Measurements from ENCODE around the gene PRH1.

PRH1 gene

DNA sequence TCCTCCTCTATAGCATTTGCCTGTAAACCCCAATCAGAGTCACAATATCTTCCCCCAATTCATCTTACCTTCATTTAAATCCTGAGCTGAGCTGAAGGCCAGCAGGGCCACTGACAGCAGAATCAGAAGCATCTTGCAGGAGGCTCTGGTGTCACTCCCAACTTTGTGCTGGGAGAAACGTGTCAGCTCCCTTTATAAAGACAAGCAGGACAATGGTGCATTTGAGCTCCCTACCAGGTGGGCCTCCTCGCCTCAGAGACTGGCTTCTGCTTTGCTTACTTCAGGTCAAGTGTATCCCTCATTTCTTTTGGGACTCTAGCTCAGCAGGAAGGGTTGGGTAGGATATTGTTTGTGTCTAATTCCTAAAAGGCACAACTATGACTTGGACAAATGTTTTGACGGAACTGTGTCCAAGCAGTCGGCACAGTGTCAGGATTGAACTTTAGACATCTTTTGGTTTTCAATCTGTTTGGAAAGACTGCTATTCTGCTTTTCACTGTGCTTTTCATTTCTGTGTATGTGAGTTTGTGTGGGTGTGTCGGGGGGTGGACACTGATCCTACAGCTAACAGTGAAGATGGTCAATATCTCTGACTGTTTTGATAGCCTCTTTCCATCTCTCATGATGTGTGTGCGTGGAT lies at the start of gene PRH1:
Gene PRH1, minus strand, starts transcription at position 170 of the 640 bp plus-strand sequence. Its CDS starts 38 bp downstream, at position 132.
- Histone ChIP-seq H3K79me2 (ENCODE audit: insufficient read depth, low read length) (no peaks in the 10 kb centered on the region), H3K4me2 (ENCODE audit: low read length) (no peak within 1 kb of the TSS), H3K9ac (ENCODE audit: low read length) (no peak within 1 kb of the TSS), H2AFZ (ENCODE audit: low read length) (no peak within 1 kb of the TSS), H3K36me3 (ENCODE audit: insufficient read depth, low read length) (no peaks in the 10 kb centered on the region), H3F3A (ENCODE audit: insufficient read depth, low read length) (no peaks in the 10 kb centered on the region), H3K4me3 (ENCODE audit: low read depth, low read length, poor library complexity, severe bottlenecking) (no peak within 1 kb of the TSS), H3K27me3 (ENCODE audit: insufficient read depth, low read length) (no peaks in the 10 kb centered on the region), H3K4me1 (ENCODE audit: insufficient read depth, low read length, severe bottlenecking) (no peaks in the 10 kb centered on the region), H3K9me2 (ENCODE audit: low read depth, low read length) (no peaks in the 10 kb centered on the region), H3K27ac (ENCODE audit: low read depth, low read length, poor library complexity, severe bottlenecking) (no peak within 1 kb of the TSS), H4K20me1 (ENCODE audit: insufficient read depth, low read length) (no peaks in the 10 kb centered on the region), H3K9me3 (ENCODE audit: low read length) (no peaks in the 10 kb centered on the region)
- TF ChIP-seq, protein P1, sequence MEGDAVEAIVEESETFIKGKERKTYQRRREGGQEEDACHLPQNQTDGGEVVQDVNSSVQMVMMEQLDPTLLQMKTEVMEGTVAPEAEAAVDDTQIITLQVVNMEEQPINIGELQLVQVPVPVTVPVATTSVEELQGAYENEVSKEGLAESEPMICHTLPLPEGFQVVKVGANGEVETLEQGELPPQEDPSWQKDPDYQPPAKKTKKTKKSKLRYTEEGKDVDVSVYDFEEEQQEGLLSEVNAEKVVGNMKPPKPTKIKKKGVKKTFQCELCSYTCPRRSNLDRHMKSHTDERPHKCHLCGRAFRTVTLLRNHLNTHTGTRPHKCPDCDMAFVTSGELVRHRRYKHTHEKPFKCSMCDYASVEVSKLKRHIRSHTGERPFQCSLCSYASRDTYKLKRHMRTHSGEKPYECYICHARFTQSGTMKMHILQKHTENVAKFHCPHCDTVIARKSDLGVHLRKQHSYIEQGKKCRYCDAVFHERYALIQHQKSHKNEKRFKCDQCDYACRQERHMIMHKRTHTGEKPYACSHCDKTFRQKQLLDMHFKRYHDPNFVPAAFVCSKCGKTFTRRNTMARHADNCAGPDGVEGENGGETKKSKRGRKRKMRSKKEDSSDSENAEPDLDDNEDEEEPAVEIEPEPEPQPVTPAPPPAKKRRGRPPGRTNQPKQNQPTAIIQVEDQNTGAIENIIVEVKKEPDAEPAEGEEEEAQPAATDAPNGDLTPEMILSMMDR (IDR thresholded peaks at IDR 0.05; ENCODE audit: low read length), result no peak
- no peak for TF ChIP-seq EZH2 (IDR thresholded peaks at IDR 0.05; ENCODE audit: borderline replicate concordance, low read length)

DNA sequence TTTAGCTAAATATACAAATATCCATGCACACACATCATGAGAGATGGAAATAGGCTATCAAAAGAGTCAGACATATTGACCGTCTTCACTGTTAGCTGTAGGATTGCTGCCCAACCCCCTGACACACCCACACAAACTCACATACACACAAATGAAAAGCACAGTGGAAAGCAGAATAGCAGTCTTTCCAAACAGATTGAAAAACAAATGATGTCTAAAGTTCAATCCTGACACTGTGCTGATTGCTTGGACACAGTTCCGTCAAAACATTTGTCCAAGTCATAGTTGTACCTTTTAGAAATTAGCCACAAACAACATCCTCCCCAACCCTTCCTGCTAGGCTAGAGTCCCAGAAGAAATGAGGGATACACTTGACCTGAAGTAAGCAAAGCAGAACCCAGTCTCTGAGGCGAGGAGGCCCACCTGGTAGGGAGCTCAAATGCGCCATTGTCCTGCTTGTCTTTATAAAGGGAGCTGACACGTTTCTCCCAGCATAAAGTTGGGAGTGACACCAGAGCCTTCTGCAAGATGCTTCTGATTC lies 44.8 kb upstream of the PRH1 start, which contains the start of gene PRH2:
Gene PRH2, plus strand, starts transcription at position 491 of the 541 bp plus-strand sequence. Its CDS starts 38 bp downstream, at position 529.
- Histone ChIP-seq H3K9ac (ENCODE audit: low read length) (no peak within 1 kb of the TSS), H3K36me3 (ENCODE audit: insufficient read depth, low read length) (no peaks in the 10 kb centered on the region), H3F3A (ENCODE audit: insufficient read depth, low read length) (no peaks in the 10 kb centered on the region), H3K27me3 (ENCODE audit: insufficient read depth, low read length) (no peaks in the 10 kb centered on the region), H3K79me2 (ENCODE audit: insufficient read depth, low read length) (no peaks in the 10 kb centered on the region), H3K4me2 (ENCODE audit: low read length) (no peak within 1 kb of the TSS), H3K9me3 (ENCODE audit: low read length) (no peaks in the 10 kb centered on the region), H3K4me3 (ENCODE audit: low read depth, low read length, poor library complexity, severe bottlenecking) (no peak within 1 kb of the TSS), H3K9me2 (ENCODE audit: low read depth, low read length) (no peaks in the 10 kb centered on the region), H4K20me1 (ENCODE audit: insufficient read depth, low read length) (no peaks in the 10 kb centered on the region), H3K4me1 (ENCODE audit: insufficient read depth, low read length, severe bottlenecking) (no peaks in the 10 kb centered on the region), H2AFZ (ENCODE audit: low read length) (no peak within 1 kb of the TSS), H3K27ac (ENCODE audit: low read depth, low read length, poor library complexity, severe bottlenecking) (no peak within 1 kb of the TSS)
- TF ChIP-seq, protein P1 (IDR thresholded peaks at IDR 0.05; ENCODE audit: low read length), result no peak
- TF ChIP-seq EZH2 (IDR thresholded peaks at IDR 0.05; ENCODE audit: borderline replicate concordance, low read length), result no peak

DNA sequence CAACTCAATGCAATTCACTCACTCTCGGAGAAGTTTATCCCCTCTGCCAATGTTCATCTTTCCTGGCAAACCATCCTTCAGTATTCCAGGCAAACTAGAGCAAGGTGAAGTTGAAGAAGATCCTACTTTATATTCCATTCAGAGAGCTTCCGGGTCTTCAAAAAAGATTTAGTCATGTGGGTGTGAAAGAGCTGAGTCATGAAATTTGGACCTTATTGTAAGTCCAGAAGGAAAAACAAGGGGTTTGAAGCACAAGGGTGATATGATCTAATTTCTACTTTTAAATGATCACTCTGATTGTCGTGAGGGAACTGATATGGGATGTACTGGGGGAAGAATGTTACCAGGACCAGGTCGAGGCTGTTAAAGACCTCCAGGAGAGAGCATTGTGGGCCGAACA lies 42.2 kb upstream of the PRH1 start:
- Histone ChIP-seq H3K4me3 (ENCODE audit: low read depth, low read length, poor library complexity, severe bottlenecking) (no peak overlapping the region), H3K4me2 (ENCODE audit: low read length) (no peak overlapping the region), H3K9me3 (ENCODE audit: low read length) (no peaks in the 10 kb centered on the region), H3K9me2 (ENCODE audit: low read depth, low read length) (no peaks in the 10 kb centered on the region), H2AFZ (ENCODE audit: low read length) (no peak overlapping the region), H3K4me1 (ENCODE audit: insufficient read depth, low read length, severe bottlenecking) (no peaks in the 10 kb centered on the region), H3K9ac (ENCODE audit: low read length) (no peak overlapping the region), H3K36me3 (ENCODE audit: insufficient read depth, low read length) (no peaks in the 10 kb centered on the region), H4K20me1 (ENCODE audit: insufficient read depth, low read length) (no peaks in the 10 kb centered on the region), H3K27ac (ENCODE audit: low read depth, low read length, poor library complexity, severe bottlenecking) (no peak overlapping the region), H3F3A (ENCODE audit: insufficient read depth, low read length) (no peaks in the 10 kb centered on the region), H3K79me2 (ENCODE audit: insufficient read depth, low read length) (no peaks in the 10 kb centered on the region), H3K27me3 (ENCODE audit: insufficient read depth, low read length) (no peaks in the 10 kb centered on the region)
- TF ChIP-seq, protein P1 (IDR thresholded peaks at IDR 0.05; ENCODE audit: low read length), result no peak
- no peak for TF ChIP-seq EZH2 (IDR thresholded peaks at IDR 0.05; ENCODE audit: borderline replicate concordance, low read length)
